Hepatic stellate cell (primary cell): ENCODE results near the gene AGPAT4.
"Not testable (repeated sequence)": the region's sequence is repeated elsewhere in the genome, so short reads cannot be mapped to it uniquely, and the experiment has no call there.

ENCODE experiments used
- DNase-seq: peaks from one replicate; pipeline ENCODE4 v3.0.0; 2011; ENCODE audit warnings: low spot score

The AGPAT4 gene

GRCh38 chr6:161227004-161227960 is 46.6 kb downstream of the AGPAT4 start:
- no peak for DNase-seq

GRCh38 chr6:161226009-161226964 is 47.6 kb downstream of the AGPAT4 start:
- no peak for DNase-seq

DNA sequence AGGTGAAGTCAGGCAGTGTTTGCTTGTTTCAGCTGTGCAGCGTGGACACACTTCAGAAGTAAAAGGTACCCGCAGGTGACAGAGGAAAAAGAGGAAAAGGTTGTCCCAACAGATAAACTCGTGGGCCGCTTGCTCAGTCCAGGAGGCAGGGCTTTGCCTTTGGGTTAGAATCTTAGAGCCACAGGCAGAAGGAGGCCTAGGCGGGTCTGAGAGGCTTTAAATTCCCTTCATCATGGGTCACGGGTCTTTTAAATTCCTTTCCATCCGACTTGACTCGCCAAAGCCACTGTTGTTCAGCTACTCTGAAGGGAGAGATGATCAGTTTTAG is 48.2 kb downstream of the AGPAT4 start:
- DNase-seq: no peak

GRCh38 chr6:161224951-161225680 is 48.7 kb downstream of the AGPAT4 start:
- not testable (repeated sequence) for DNase-seq

DNA sequence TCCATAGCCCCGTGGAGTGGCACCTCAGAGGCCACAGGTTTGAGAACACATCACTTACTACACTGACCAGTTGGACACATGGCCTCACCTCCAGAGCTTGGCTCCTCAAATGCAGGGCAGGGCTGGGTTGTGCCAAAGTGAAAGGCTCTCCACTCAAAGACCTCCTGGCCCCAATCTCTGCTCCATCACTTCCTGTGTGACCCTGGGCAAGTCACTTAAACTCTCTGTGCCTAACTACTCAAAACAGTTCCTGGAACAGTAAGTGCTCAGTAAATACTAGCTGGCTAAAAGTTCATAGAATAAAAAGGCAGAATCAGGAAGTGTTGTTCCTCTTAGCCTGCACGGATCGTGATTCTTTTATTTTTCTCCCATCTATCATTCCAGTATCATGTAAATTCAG is 50.2 kb downstream of the AGPAT4 start:
- no peak for DNase-seq

- DNase-seq: no peak
These were observed 51.1 kb downstream of the AGPAT4 start for GRCh38 chr6:161222706-161223234.

DNA sequence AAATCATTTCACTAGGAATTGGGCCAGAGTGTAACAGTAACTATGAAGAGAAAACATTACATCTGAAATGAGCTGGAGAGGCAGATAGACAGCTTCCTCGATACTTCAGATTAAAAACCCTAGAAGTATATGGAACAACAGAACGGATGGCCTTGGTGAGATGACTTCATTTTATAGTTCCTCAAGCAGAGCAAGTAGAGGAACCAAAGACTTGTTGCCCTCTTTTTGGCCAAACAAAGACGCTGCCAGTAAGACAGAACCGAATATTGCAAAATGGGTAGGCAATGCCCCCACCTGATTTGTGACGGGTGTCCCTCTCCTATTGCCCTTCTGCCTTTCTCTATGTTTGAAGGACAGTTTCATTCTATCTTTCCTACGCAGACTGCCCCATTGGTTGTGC is 53.5 kb downstream of the AGPAT4 start:
- no peak for DNase-seq

GRCh38 chr6:161219680-161220079 is 54.2 kb downstream of the AGPAT4 start:
- DNase-seq: no peak

- DNase-seq: no peak
These were observed 55.6 kb downstream of the AGPAT4 start for GRCh38 chr6:161218222-161218621.

GRCh38 chr6:161217628-161218027 is 56.2 kb downstream of the AGPAT4 start:
- no peak for DNase-seq

DNA sequence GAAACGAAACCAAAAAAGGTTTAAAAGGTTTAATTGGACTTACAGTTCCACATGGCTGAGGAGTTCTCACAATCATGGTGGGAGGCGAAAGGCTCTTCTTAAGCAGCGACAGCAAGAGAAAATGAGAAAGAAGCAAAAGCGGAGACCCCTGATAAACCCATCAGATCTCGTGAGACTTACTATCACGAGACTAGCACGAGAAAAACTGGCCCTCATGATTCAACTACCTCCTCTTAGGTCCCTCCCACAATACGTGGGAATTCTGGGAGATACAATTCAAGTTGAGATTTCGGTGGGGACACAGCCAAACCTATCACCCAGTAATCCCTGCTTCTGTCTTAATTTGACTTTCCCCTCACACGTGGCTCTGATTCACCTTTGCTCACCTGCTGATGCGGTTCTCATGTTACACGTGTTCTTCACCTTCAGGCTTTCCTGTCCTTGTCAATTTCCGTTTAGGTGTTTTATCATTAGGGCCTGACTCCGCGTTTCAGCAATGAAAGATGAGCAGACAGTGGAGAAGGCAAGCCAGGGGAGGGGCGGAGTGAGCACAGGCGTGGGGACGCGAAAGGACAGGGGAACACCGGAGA is 57.1 kb downstream of the AGPAT4 start:
- DNase-seq: no peak

DNA sequence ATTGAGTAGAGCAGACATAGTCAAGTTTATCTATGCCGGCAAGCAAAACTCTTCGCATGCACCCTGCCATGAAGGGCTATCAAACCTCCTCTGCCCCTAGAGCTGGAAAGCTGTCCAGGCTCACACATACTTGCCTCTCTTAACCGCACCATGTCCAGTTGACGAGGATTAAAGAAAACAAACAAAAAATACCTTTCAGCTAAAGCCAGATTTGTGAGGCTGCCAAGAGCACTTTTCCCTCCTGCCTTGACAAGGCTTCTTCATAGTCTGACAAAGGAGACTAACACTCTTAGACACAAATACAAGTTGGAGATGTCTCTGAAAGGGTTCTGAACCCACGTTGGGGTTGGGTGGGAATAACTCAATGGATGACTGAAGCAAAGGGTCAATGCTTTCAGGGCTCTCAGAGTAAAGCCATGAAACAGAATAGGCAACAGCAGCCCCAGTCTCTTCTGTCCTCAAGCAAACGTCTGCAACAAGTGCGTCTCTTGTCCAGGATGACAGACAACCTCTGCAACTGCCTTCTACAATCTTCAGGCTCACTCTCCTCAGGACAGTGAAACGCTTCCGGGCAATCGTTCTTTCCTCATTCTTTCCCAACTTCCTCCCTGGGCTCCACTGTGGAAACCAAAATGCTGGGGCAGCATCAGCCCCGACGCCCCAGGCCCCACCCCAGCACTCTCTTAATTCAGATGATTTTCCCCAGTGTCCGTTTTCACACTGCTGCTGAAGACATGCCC is 57.8 kb downstream of the AGPAT4 start:
- DNase-seq: no peak

DNA sequence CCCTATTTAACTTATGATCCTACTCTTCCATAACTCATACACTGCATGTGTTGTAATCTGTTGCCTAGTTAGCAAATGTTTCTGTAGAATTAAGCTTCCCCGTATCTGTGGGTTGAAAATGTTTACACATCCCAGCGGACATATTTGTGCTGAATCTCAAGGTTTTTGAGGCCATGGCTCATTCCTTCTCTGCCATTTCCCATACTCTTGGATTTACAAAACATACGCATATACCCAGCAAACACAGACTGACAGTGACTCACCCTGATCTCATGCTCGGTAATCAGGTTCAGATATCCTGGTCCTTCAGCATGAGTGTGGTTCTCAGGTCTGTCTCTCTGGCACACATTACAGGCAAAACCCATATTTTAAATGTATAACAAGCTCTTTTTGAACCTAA is 58.7 kb downstream of the AGPAT4 start:
- DNase-seq: peak; percentile 47

GRCh38 chr6:161214722-161215121 is 59.1 kb downstream of the AGPAT4 start:
- no peak for DNase-seq

GRCh38 chr6:161212902-161213301 is 61.0 kb downstream of the AGPAT4 start:
- no peak for DNase-seq

DNA sequence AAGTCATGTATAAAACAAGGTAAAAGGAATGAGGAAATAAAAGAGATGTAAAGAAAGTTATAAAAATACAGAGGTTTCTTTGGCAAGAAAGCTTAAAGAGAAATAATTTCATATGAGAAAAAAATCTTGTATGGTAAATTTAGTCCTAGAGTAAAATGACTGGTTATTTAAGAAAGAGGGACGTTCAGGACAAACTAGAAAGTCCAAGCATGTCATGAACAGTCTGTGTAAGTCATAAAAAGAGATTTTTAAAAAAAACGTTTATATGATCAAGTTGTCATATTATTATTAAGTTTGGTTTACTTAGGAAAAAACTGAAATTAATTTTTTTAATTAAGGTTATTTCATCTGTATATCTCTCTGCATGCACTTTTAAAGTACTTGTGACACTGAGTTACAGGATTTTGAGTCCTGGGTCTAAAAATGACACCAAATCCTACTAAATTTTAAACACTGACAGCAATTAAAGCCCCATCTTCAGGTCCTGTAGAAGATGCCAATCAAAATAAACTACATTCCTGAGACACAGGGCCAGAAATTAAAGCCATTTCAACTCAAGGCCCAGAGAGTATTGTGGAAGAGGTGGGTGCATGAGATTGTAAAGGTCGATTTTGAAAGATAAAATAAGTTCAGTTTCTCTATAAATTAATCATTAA is 62.4 kb downstream of the AGPAT4 start:
- DNase-seq: no peak

GRCh38 chr6:161210857-161211256 is 63.0 kb downstream of the AGPAT4 start:
- DNase-seq: no peak

- DNase-seq: no peak
These were observed 66.7 kb downstream of the AGPAT4 start for GRCh38 chr6:161207200-161207599.

GRCh38 chr6:161204866-161205557 is 68.8 kb downstream of the AGPAT4 start:
- DNase-seq: no peak
